Neural progenitor cell (in vitro differentiated cells): ENCODE measurements around the gene KLF11. TPM values are rescaled to one million over a fixed set of nuclear protein-coding genes. Genes with fewer than 3 reads are reported as not detected.
"Not testable (repeated sequence)": the region's sequence is repeated elsewhere in the genome, so short reads cannot be mapped to it uniquely, and the experiment has no call there.

ENCODE experiments used
- DNase-seq: peaks from one replicate; pipeline ENCODE4 v3.0.0-alpha.2; 2016; ENCODE audit warnings: low spot score
- H2AFZ ChIP-seq: fragments of 200-600 bp; sonication (generic); replicated peaks from 2 replicates; pipeline ENCODE4 v1.6.1; 2016; ENCODE audit warnings: antibody characterized with exemption
- H3F3A ChIP-seq: fragments of 200-600 bp; sonication (generic); 2 replicates; pipeline ENCODE4 v1.6.1; 2016; ENCODE audit warnings: antibody characterized with exemption, low read depth
- H3K27ac ChIP-seq: fragments of 200-600 bp; sonication (generic); 2 replicates; pipeline ENCODE4 v1.5.1; 2016; ENCODE audit warnings: mild to moderate bottlenecking
- H3K27me3 ChIP-seq: fragments of 200-600 bp; sonication (generic); 2 replicates; pipeline ENCODE4 v1.6.1; 2016; ENCODE audit warnings: mild to moderate bottlenecking, moderate library complexity
- H3K36me3 ChIP-seq: fragments of 200-600 bp; sonication (generic); 2 replicates; pipeline ENCODE4 v1.5.1; 2016
- H3K4me1 ChIP-seq: fragments of 200-600 bp; sonication (generic); 2 replicates; pipeline ENCODE4 v1.6.1; 2016; ENCODE audit warnings: mixed run types
- H3K4me2 ChIP-seq: fragments of 200-600 bp; sonication (generic); 2 replicates; pipeline ENCODE4 v1.6.1; 2016
- H3K4me3 ChIP-seq: fragments of 200-600 bp; sonication (generic); 2 replicates; pipeline ENCODE4 v1.5.1; 2016
- H3K79me2 ChIP-seq: fragments of 200-600 bp; sonication (generic); 2 replicates; pipeline ENCODE4 v1.6.1; 2016; ENCODE audit warnings: low read depth
- H3K9ac ChIP-seq: fragments of 200-600 bp; sonication (generic); 2 replicates; pipeline ENCODE4 v1.6.1; 2016
- H3K9me3 ChIP-seq: fragments of 200-600 bp; sonication (generic); 2 replicates; pipeline ENCODE4 v1.5.1; 2016; ENCODE audit warnings: low read depth
- H4K20me1 ChIP-seq: fragments of 200-600 bp; sonication (generic); 2 replicates; pipeline ENCODE4 v1.6.1; 2016; ENCODE audit warnings: low read depth
- H3K27ac Mint-ChIP-seq: 3 replicates; pipeline ENCODE4 v1.8.0; 2021; ENCODE audit warnings: mixed read lengths
- H3K27me3 Mint-ChIP-seq: 2 replicates; pipeline ENCODE4 v1.8.0; 2022; ENCODE audit warnings: low read depth, mild to moderate bottlenecking, inconsistent platforms, moderate library complexity, mixed read lengths; ENCODE audit not compliant: insufficient read depth
- H3K36me3 Mint-ChIP-seq: 3 replicates; pipeline ENCODE4 v1.8.0; 2021; ENCODE audit warnings: mixed read lengths
- H3K4me1 Mint-ChIP-seq: 3 replicates; pipeline ENCODE4 v1.8.0; 2021; ENCODE audit warnings: mixed read lengths
- H3K4me3 Mint-ChIP-seq: 3 replicates; pipeline ENCODE4 v1.8.0; 2021; ENCODE audit warnings: mild to moderate bottlenecking, moderate library complexity, mixed read lengths
- H3K9me3 Mint-ChIP-seq: 3 replicates; pipeline ENCODE4 v1.8.0; 2020; ENCODE audit warnings: mixed read lengths
- EZH2 ChIP-seq: fragments of 200-600 bp; sonication (generic); IDR thresholded peaks from 2 replicates; pipeline ENCODE4 v1.6.1; 2017; ENCODE audit warnings: antibody characterized with exemption, mild to moderate bottlenecking, moderate library complexity
- EZH2phosphoT487 ChIP-seq: fragments of 200-600 bp; sonication (generic); IDR thresholded peaks from 2 replicates; pipeline ENCODE4 v1.6.1; 2017; ENCODE audit warnings: antibody characterized with exemption
- total RNA-seq: library from RNA; depleted of rRNA; stranded (reverse); fragments of >200 nt; gene quantifications from 2 replicates; pipeline ENCODE4 v1.2.3, GENCODE V29; 2015; ENCODE audit warnings: low replicate concordance
- TF ChIP-seq, protein P1 (sequence below): fragments of 200-600 bp; sonication (generic); IDR thresholded peaks from 2 replicates; pipeline ENCODE4 v1.5.1; 2017; ENCODE audit warnings: antibody characterized with exemption, mild to moderate bottlenecking

KLF11 gene
- total RNA-seq, 1 donor from 2014 or later, result 9.7 TPM

DNA sequence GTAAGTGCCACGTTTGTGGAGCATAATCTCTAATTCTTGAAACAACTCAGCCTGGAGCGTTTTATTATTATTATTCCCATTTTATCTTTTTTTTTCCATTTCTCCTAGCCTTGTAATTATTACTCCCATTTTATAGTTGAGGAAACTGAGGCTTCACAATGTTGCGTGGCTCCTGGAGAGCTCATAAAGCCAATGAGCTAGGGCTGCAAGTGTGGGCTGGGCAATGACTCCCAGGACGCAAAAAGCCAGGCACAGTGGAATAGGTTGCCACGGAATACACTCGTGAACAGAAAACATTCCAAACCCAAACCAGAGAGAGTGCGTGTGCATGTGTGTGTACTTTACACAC, 13.5 kb upstream of the KLF11 start:
- H3K4me2 ChIP-seq, result peak overlapping the region; percentile 7
- H3F3A ChIP-seq, result no peaks in the 10 kb centered on the region
- peak overlapping the region; percentile 82 for H3K27ac Mint-ChIP-seq
- TF ChIP-seq EZH2phosphoT487, result no peak
- TF ChIP-seq EZH2, result no peak
- TF ChIP-seq, protein P1, sequence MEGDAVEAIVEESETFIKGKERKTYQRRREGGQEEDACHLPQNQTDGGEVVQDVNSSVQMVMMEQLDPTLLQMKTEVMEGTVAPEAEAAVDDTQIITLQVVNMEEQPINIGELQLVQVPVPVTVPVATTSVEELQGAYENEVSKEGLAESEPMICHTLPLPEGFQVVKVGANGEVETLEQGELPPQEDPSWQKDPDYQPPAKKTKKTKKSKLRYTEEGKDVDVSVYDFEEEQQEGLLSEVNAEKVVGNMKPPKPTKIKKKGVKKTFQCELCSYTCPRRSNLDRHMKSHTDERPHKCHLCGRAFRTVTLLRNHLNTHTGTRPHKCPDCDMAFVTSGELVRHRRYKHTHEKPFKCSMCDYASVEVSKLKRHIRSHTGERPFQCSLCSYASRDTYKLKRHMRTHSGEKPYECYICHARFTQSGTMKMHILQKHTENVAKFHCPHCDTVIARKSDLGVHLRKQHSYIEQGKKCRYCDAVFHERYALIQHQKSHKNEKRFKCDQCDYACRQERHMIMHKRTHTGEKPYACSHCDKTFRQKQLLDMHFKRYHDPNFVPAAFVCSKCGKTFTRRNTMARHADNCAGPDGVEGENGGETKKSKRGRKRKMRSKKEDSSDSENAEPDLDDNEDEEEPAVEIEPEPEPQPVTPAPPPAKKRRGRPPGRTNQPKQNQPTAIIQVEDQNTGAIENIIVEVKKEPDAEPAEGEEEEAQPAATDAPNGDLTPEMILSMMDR, result no peak
- H3K9me3 Mint-ChIP-seq, result no peaks in the 10 kb centered on the region
- no peaks in the 10 kb centered on the region for H3K9me3 ChIP-seq
- peaks cover 5% of the 10 kb centered on the region for H3K27me3 Mint-ChIP-seq
- H3K36me3 Mint-ChIP-seq, result no peaks in the 10 kb centered on the region
- no peak overlapping the region for H2AFZ ChIP-seq
- peaks cover 19% of the 10 kb centered on the region for H3K4me1 ChIP-seq
- no peak overlapping the region for H3K4me3 Mint-ChIP-seq
- no peak overlapping the region for H3K4me3 ChIP-seq
- peaks cover 25% of the 10 kb centered on the region for H3K4me1 Mint-ChIP-seq
- no peak for DNase-seq
- no peak overlapping the region for H3K9ac ChIP-seq
- H3K27ac ChIP-seq, result no peak overlapping the region
- no peaks in the 10 kb centered on the region for H4K20me1 ChIP-seq
- no peaks in the 10 kb centered on the region for H3K36me3 ChIP-seq
- no peaks in the 10 kb centered on the region for H3K27me3 ChIP-seq
- H3K79me2 ChIP-seq, result no peaks in the 10 kb centered on the region

DNA sequence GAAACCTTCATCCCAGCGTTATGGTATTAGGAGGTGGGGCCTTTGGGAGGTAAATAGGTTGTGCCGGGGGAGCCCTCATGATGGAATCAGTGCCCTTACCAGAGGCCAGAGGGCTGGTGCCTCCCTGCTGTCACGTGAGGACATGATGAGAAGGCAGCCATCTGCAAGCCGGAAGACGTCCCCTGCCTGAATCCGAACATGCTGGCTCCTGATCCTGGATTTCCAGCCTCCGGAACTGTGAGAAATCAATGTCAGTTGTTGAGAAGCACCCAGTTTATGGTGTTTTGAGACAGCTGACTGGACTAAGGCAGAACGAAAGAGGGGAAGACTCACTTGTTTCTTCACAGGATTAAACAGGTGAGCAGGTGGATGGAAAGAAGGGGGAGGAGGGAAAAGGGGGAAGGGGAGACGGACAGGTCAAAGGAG, 13.0 kb upstream of the KLF11 start:
- DNase-seq, result no peak
- H2AFZ ChIP-seq, result peak overlapping the region; percentile 65
- Mint-ChIP-seq H3K9me3 (no peaks in the 10 kb centered on the region), H3K36me3 (no peaks in the 10 kb centered on the region), H3K4me3 (peak overlapping the region; percentile 27), H3K27me3 (peaks cover 5% of the 10 kb centered on the region), H3K4me1 (peaks cover 25% of the 10 kb centered on the region), H3K27ac (peak overlapping the region; percentile 82)
- H3K9me3 ChIP-seq, result no peaks in the 10 kb centered on the region
- H3K9ac ChIP-seq, result no peak overlapping the region
- no peaks in the 10 kb centered on the region for H3F3A ChIP-seq
- H3K27ac ChIP-seq, result no peak overlapping the region
- H4K20me1 ChIP-seq, result no peaks in the 10 kb centered on the region
- H3K27me3 ChIP-seq, result no peaks in the 10 kb centered on the region
- no peaks in the 10 kb centered on the region for H3K79me2 ChIP-seq
- H3K4me1 ChIP-seq, result peaks cover 19% of the 10 kb centered on the region
- peak overlapping the region; percentile 7 for H3K4me2 ChIP-seq
- no peak overlapping the region for H3K4me3 ChIP-seq
- TF ChIP-seq, protein P1, result no peak
- TF ChIP-seq EZH2phosphoT487, result no peak
- TF ChIP-seq EZH2, result no peak
- no peaks in the 10 kb centered on the region for H3K36me3 ChIP-seq

DNA sequence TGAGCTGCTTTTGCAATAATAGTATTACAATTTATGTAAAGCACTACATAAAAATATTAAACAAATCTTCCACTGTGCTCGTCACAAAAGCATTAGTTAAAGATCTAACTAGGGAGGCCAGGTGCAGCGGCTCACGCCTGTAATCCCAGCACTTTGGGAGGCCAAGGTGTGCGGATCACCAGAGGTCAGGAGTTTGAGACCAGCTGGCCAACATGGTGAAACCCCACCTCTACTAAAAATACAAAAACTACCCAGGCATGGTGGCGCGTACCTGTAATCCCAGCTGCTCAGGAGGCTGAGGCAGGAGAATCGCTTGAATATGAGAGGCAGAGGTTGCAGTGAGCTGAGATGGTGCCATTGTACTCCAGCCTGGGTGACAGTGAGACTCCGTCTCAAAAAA, 12.6 kb upstream of the KLF11 start:
- H4K20me1 ChIP-seq, H3K9me3 ChIP-seq, H3K27me3 Mint-ChIP-seq, H3K4me3 ChIP-seq, DNase-seq, H3K4me2 ChIP-seq, H3F3A ChIP-seq, H3K9me3 Mint-ChIP-seq, H3K27ac Mint-ChIP-seq, H3K36me3 ChIP-seq, H3K9ac ChIP-seq, H3K4me3 Mint-ChIP-seq, H3K27ac ChIP-seq, H3K79me2 ChIP-seq, H3K27me3 ChIP-seq, H3K36me3 Mint-ChIP-seq, H2AFZ ChIP-seq: not testable (repeated sequence)
- H3K4me1 Mint-ChIP-seq, result peaks cover 27% of the 10 kb centered on the region
- peaks cover 19% of the 10 kb centered on the region for H3K4me1 ChIP-seq

DNA sequence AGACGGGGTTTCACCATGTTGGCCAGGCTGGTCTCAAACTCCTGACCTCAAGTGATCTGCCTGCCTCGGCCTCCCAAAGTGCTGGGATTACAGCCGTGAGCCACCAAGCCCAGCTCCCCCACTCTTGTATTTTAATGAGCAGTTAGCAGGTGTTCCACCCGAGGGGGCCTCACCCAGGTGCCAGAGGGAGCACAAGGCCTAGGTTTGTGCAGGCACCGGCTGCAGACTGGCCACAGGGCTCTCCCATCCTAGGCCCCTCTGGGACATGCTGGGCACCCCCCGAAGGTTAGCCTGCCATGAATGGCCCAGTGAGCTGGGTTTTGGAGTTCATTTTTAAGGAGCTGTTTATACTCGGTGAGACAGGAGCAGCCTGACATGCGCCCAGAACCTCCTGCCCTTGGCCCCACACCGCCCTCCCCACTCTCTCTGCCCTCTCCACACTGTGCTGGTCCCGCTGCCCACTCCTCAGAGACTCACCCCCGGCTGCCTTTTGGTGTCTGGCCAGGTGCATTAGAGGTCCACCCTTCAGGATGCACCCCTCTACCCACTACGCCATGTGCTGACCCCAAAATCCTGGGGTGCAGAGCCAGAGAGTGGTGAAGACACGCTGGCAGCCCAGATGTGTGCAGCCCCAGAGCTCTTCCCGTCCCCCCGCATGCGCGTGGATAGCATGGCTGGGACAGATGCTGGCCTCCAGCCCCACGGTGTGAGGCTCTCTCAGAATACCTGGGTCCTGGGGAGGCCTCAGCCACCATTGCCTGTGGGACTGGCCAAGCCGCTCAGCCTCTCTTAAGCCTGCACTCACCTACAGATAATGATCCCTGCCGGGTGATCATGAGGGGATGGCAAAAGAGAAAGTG, 11.2 kb upstream of the KLF11 start:
- no peaks in the 10 kb centered on the region for H4K20me1 ChIP-seq
- no peaks in the 10 kb centered on the region for H3K9me3 ChIP-seq
- H2AFZ ChIP-seq, result no peak overlapping the region
- no peaks in the 10 kb centered on the region for H3K27me3 ChIP-seq
- H3K4me3 ChIP-seq, result no peak overlapping the region
- peak overlapping the region; percentile 63 for H3K27ac Mint-ChIP-seq
- H3K4me3 Mint-ChIP-seq, result no peak overlapping the region
- no peaks in the 10 kb centered on the region for H3K9me3 Mint-ChIP-seq
- peaks cover 5% of the 10 kb centered on the region for H3K27me3 Mint-ChIP-seq
- no peak overlapping the region for H3K9ac ChIP-seq
- no peaks in the 10 kb centered on the region for H3K36me3 Mint-ChIP-seq
- peaks cover 27% of the 10 kb centered on the region for H3K4me1 Mint-ChIP-seq
- peaks cover 19% of the 10 kb centered on the region for H3K4me1 ChIP-seq
- TF ChIP-seq EZH2phosphoT487 (no peak), EZH2 (no peak)
- TF ChIP-seq, protein P1, result no peak
- H3K36me3 ChIP-seq, result no peaks in the 10 kb centered on the region
- H3K79me2 ChIP-seq, result no peaks in the 10 kb centered on the region
- H3K4me2 ChIP-seq, result no peak overlapping the region
- no peaks in the 10 kb centered on the region for H3F3A ChIP-seq
- H3K27ac ChIP-seq, result no peak overlapping the region
- DNase-seq, result no peak
